ENCODE measurements around the gene C19orf67.
"Not testable (repeated sequence)": the region's sequence is repeated elsewhere in the genome, so short reads cannot be mapped to it uniquely, and the experiment has no call there.

DNA sequence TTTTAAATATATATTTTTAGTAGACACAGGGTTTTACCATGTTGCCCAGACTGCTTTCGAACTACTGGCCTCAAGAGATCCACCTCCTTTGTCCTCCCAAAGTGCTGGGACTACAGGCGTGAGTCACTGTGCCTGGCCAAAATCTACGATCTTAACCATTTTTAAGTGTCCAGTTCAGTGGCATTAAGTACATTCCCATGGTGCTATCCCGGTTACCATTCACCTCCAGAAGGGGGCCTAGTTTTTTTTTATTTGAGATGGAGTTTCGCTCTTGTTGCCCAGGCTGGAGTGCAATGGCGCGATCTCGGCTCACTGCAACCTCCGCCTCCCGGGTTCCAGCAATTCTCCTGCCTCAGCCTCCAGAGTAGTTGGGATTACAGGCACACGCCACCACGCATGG, 50.4 kb downstream of the C19orf67 start:
- TF ChIP-seq ZSCAN29 (CRISPR knock-in tag; conservative IDR thresholded peaks at IDR 0.05); HDAC1 (CRISPR knock-in tag; IDR thresholded peaks at IDR 0.05); ZNF557 (CRISPR knock-in tag; IDR thresholded peaks at IDR 0.05); SETDB1 (CRISPR knock-in tag; IDR thresholded peaks at IDR 0.05; ENCODE audit: borderline replicate concordance); ZNF563 (CRISPR knock-in tag; IDR thresholded peaks at IDR 0.05); ATAD3A (CRISPR knock-in tag; IDR thresholded peaks at IDR 0.05); ZNF674 (CRISPR knock-in tag; IDR thresholded peaks at IDR 0.05; ENCODE audit: low read depth); ZZZ3 (CRISPR knock-in tag; IDR thresholded peaks at IDR 0.05; ENCODE audit: borderline replicate concordance); CTCF (CRISPR knock-in tag; IDR thresholded peaks at IDR 0.05); CC2D1A (CRISPR knock-in tag; IDR thresholded peaks at IDR 0.05); TARDBP (CRISPR knock-in tag; IDR thresholded peaks at IDR 0.05): not testable (repeated sequence)
- TF ChIP-seq, protein P1, sequence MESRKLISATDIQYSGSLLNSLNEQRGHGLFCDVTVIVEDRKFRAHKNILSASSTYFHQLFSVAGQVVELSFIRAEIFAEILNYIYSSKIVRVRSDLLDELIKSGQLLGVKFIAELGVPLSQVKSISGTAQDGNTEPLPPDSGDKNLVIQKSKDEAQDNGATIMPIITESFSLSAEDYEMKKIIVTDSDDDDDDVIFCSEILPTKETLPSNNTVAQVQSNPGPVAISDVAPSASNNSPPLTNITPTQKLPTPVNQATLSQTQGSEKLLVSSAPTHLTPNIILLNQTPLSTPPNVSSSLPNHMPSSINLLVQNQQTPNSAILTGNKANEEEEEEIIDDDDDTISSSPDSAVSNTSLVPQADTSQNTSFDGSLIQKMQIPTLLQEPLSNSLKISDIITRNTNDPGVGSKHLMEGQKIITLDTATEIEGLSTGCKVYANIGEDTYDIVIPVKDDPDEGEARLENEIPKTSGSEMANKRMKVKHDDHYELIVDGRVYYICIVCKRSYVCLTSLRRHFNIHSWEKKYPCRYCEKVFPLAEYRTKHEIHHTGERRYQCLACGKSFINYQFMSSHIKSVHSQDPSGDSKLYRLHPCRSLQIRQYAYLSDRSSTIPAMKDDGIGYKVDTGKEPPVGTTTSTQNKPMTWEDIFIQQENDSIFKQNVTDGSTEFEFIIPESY (CRISPR knock-in tag; IDR thresholded peaks at IDR 0.05): not testable (repeated sequence)
